HepG2 (cell line): ENCODE measurements around the gene NRBP1. TPM values are rescaled to one million over a fixed set of nuclear protein-coding genes. Genes with fewer than 3 reads are reported as not detected.

Experiments used
- ASH2L ChIP-seq: fragments of 300-600, 200-600 bp; sonication (generic); IDR thresholded peaks from 2 replicates; pipeline ENCODE4 v1.7.0; 2017; ENCODE audit warnings: low read depth, mild to moderate bottlenecking, moderate library complexity, mixed read lengths, low read length; ENCODE audit not compliant: insufficient read length
- ATRX ChIP-seq: sonication (generic); formaldehyde crosslinking; IDR thresholded peaks from 2 replicates; pipeline ENCODE4 v1.4.0; 2020; ENCODE audit warnings: missing genetic modification reagents, borderline replicate concordance
- CBFB ChIP-seq: sonication (generic); formaldehyde crosslinking; IDR thresholded peaks from 2 replicates; pipeline ENCODE4 v1.4.0; 2020; ENCODE audit warnings: missing genetic modification reagents
- CC2D1A ChIP-seq: sonication (generic); formaldehyde crosslinking; IDR thresholded peaks from 2 replicates; pipeline ENCODE4 v1.8.1; 2023; ENCODE audit warnings: mild to moderate bottlenecking, missing genetic modification reagents
- CSRNP1 ChIP-seq: sonication (generic); formaldehyde crosslinking; IDR thresholded peaks from 2 replicates; pipeline ENCODE4 v1.8.1; 2023; ENCODE audit warnings: mild to moderate bottlenecking, missing genetic modification reagents
- MAZ ChIP-seq, 2 experiments: sonication (generic) in 1 of 2; formaldehyde crosslinking in 1 of 2; IDR thresholded peaks; 2 replicates each; pipeline versions ENCODE4 v1.5.0 to v1.6.1; 2012 to 2020; ENCODE audit warnings: low read depth in 2 of 2, mild to moderate bottlenecking in 2 of 2, borderline replicate concordance in 1 of 2, improper control_type of control experiment in 1 of 2, low read length in 1 of 2, missing genetic modification reagents in 1 of 2, moderate library complexity in 1 of 2
- NFKB2 ChIP-seq: sonication (generic); formaldehyde crosslinking; IDR thresholded peaks from 2 replicates; pipeline ENCODE4 v1.4.0; 2020; ENCODE audit warnings: missing genetic modification reagents, borderline replicate concordance
- SETDB1 ChIP-seq: sonication (generic); formaldehyde crosslinking; IDR thresholded peaks from 2 replicates; pipeline ENCODE4 v1.5.1; 2020; ENCODE audit warnings: missing genetic modification reagents, mild to moderate bottlenecking, borderline replicate concordance
- ZNF160 ChIP-seq: sonication (generic); formaldehyde crosslinking; IDR thresholded peaks from 2 replicates; pipeline ENCODE4 v1.8.0; 2022; ENCODE audit warnings: mild to moderate bottlenecking, inconsistent platforms, missing genetic modification reagents
- ZNF382 ChIP-seq: sonication (generic); formaldehyde crosslinking; IDR thresholded peaks from 2 replicates; pipeline ENCODE4 v1.5.0; 2020; ENCODE audit warnings: missing genetic modification reagents, mild to moderate bottlenecking, borderline replicate concordance
- ZNF543 ChIP-seq: sonication (generic); formaldehyde crosslinking; IDR thresholded peaks from 2 replicates; pipeline ENCODE4 v1.4.0; 2020; ENCODE audit warnings: mild to moderate bottlenecking, missing genetic modification reagents
- ZNF577 ChIP-seq: sonication (generic); formaldehyde crosslinking; IDR thresholded peaks from 2 replicates; pipeline ENCODE4 v1.4.0; 2020; ENCODE audit warnings: mild to moderate bottlenecking, low read depth, missing genetic modification reagents, borderline replicate concordance
- ZNF724P ChIP-seq: sonication (generic); formaldehyde crosslinking; IDR thresholded peaks from 2 replicates; pipeline ENCODE4 v1.8.0; 2022; ENCODE audit warnings: missing genetic modification reagents, borderline replicate concordance
- ZNF776 ChIP-seq: sonication (generic); formaldehyde crosslinking; IDR thresholded peaks from 2 replicates; pipeline ENCODE4 v1.4.0; 2020; ENCODE audit warnings: mild to moderate bottlenecking, missing genetic modification reagents
- polyA plus RNA-seq, 8 experiments: library from polyadenylated mRNA; depleted of rRNA in 3 of 8; stranded (reverse) in 7 of 8; unstranded in 1 of 8; fragments of >200 nt; fragmentation: Illumina TruSeq in 4 of 8; extraction: Trizol in 4 of 8; gene quantifications; 2 replicates each; pipeline versions ENCODE4 v1.2.1 to v1.2.3, GENCODE V29; 2011 to 2016; ENCODE audit warnings: low read depth in 4 of 8, missing spikeins in 1 of 8, mixed read lengths in 1 of 8; ENCODE audit not compliant: insufficient read depth in 1 of 8
- total RNA-seq, 5 experiments: library from RNA; depleted of rRNA; stranded (reverse); fragments of >200 nt; fragmentation: Illumina TruSeq; extraction: Trizol; gene quantifications; 2 replicates each; pipeline ENCODE4 v1.2.3, GENCODE V29; 2016; ENCODE audit warnings: low read depth in 1 of 5
- TF ChIP-seq, protein P1 (sequence below): sonication (generic); formaldehyde crosslinking; IDR thresholded peaks from 2 replicates; pipeline ENCODE4 v1.4.0; 2020; ENCODE audit warnings: mild to moderate bottlenecking, missing genetic modification reagents, borderline replicate concordance
- TF ChIP-seq, protein P2 (sequence below): sonication (generic); formaldehyde crosslinking; IDR thresholded peaks from 2 replicates; pipeline ENCODE4 v1.8.1; 2023; ENCODE audit warnings: mild to moderate bottlenecking, inconsistent platforms, moderate library complexity, missing genetic modification reagents, borderline replicate concordance
- TF ChIP-seq, protein P3 (sequence below): sonication (generic); formaldehyde crosslinking; IDR thresholded peaks from 2 replicates; pipeline ENCODE4 v1.4.0; 2020; ENCODE audit warnings: missing genetic modification reagents
- TF ChIP-seq, protein P4 (sequence below): IDR thresholded peaks from 2 replicates; pipeline ENCODE4 v1.6.1; 2016; ENCODE audit warnings: mild to moderate bottlenecking, missing biosample characterization, missing genetic modification reagents

Gene NRBP1
- total and polyA plus RNA-seq, 2 of the 13 experiments (the other 11 are each of a cell fraction or from before 2014, with no cell fraction given): 165 to 240 TPM

DNA sequence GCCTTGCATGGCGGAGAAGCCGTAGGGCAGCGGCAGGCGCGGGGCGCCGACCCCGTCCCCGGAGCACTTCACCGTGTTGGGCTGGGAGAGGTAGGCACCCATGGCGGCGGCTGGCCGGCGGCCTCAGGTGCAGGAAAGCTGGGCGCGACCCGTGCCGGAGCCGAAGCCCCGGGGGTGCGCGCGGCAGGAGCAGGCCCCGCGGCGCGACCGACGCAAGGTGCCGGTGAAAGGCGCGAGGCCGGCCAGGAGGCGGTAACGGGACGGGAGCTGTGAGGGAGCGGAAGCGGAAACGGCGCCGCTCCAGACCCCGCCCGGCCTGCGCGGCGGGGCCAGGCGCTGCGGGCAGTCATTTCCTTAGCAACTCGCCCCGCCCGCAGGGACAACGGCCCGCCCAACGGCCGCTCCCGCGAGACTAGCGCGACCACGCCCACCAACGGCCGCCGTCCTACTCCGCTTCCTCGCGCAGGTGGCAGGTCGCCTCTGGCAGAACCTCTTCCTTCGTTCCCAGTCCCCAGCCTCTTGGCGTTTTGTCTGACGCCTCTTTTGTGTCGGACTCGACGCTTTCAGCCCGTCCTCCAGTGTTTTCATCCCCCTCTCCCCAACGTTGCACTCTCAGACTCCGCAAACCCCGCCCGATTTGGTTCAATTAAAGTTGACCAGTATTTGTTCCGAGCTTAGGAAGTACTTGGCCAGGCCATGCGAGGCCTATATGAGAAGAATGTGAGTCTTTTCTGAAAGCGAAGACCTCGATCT lies 18.9 kb upstream of the NRBP1 start, which contains the start of gene PPM1G (continued):
- TF ChIP-seq ZNF724P (CRISPR knock-in tag) (peak; percentile 90), SETDB1 (CRISPR knock-in tag) (no peak), ZNF776 (CRISPR knock-in tag) (peak; percentile 96), NFKB2 (CRISPR knock-in tag) (peak; percentile 94), CC2D1A (CRISPR knock-in tag) (peak; percentile 59; the same call in 1 of the 2 replicates), ZNF160 (peak; percentile 92; the same call in 1 of the 2 replicates), CBFB (peak; percentile 83), CSRNP1 (CRISPR knock-in tag) (peak; percentile 96), ZNF577 (CRISPR knock-in tag) (peak; percentile 83), MAZ (IDR thresholded peaks at IDR 0.05; ENCODE audit: borderline replicate concordance, low read depth, low read length) (0 out of 2 replicates have a peak, but pooled peaks have one; percentile 89), MAZ (CRISPR knock-in tag; IDR thresholded peaks at IDR 0.05; ENCODE audit: low read depth) (peak; percentile 96), ATRX (CRISPR knock-in tag) (no peak), ZNF382 (CRISPR knock-in tag) (no peak), ZNF543 (CRISPR knock-in tag) (0 out of 2 replicates have a peak, but pooled peaks have one; percentile 79), ASH2L (peak; percentile 88)
- TF ChIP-seq, protein P1, sequence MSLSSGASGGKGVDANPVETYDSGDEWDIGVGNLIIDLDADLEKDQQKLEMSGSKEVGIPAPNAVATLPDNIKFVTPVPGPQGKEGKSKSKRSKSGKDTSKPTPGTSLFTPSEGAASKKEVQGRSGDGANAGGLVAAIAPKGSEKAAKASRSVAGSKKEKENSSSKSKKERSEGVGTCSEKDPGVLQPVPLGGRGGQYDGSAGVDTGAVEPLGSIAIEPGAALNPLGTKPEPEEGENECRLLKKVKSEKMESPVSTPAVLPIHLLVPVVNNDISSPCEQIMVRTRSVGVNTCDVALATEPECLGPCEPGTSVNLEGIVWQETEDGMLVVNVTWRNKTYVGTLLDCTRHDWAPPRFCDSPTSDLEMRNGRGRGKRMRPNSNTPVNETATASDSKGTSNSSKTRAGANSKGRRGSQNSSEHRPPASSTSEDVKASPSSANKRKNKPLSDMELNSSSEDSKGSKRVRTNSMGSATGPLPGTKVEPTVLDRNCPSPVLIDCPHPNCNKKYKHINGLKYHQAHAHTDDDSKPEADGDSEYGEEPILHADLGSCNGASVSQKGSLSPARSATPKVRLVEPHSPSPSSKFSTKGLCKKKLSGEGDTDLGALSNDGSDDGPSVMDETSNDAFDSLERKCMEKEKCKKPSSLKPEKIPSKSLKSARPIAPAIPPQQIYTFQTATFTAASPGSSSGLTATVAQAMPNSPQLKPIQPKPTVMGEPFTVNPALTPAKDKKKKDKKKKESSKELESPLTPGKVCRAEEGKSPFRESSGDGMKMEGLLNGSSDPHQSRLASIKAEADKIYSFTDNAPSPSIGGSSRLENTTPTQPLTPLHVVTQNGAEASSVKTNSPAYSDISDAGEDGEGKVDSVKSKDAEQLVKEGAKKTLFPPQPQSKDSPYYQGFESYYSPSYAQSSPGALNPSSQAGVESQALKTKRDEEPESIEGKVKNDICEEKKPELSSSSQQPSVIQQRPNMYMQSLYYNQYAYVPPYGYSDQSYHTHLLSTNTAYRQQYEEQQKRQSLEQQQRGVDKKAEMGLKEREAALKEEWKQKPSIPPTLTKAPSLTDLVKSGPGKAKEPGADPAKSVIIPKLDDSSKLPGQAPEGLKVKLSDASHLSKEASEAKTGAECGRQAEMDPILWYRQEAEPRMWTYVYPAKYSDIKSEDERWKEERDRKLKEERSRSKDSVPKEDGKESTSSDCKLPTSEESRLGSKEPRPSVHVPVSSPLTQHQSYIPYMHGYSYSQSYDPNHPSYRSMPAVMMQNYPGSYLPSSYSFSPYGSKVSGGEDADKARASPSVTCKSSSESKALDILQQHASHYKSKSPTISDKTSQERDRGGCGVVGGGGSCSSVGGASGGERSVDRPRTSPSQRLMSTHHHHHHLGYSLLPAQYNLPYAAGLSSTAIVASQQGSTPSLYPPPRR (CRISPR knock-in tag): no peak; the same call in 1 of the 2 replicates
- TF ChIP-seq, protein P2, sequence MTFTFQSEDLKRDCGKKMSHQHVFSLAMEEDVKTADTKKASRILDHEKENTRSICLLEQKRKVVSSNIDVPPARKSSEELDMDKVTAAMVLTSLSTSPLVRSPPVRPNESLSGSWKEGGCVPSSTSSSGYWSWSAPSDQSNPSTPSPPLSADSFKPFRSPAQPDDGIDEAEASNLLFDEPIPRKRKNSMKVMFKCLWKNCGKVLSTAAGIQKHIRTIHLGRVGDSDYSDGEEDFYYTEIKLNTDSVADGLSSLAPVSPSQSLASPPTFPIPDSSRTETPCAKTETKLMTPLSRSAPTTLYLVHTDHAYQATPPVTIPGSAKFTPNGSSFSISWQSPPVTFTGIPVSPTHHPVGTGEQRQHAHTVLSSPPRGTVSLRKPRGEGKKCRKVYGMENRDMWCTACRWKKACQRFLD (CRISPR knock-in tag): peak; percentile 74
- TF ChIP-seq, protein P3, sequence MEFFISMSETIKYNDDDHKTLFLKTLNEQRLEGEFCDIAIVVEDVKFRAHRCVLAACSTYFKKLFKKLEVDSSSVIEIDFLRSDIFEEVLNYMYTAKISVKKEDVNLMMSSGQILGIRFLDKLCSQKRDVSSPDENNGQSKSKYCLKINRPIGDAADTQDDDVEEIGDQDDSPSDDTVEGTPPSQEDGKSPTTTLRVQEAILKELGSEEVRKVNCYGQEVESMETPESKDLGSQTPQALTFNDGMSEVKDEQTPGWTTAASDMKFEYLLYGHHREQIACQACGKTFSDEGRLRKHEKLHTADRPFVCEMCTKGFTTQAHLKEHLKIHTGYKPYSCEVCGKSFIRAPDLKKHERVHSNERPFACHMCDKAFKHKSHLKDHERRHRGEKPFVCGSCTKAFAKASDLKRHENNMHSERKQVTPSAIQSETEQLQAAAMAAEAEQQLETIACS: peak; percentile 66; the same call in 1 of the 2 replicates
- TF ChIP-seq, protein P4, sequence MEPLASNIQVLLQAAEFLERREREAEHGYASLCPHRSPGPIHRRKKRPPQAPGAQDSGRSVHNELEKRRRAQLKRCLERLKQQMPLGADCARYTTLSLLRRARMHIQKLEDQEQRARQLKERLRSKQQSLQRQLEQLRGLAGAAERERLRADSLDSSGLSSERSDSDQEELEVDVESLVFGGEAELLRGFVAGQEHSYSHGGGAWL (CRISPR knock-in tag): peak; percentile 93; the same call in 1 of the 2 replicates
